ENCODE data around the gene MVB12B. TPM values are rescaled to one million over a fixed set of nuclear protein-coding genes. Genes with fewer than 3 reads are reported as not detected.

Gene MVB12B
- total RNA-seq, 2 donors from 2014 or later: 10.4 to 13.9 TPM

- no peak for ATAC-seq
These were observed 17.0 kb upstream of the MVB12B start for GRCh38 chr9:126309427-126310189.

GRCh38 chr9:126312584-126313551 lies 13.8 kb upstream of the MVB12B start:
- no peaks in the 10 kb centered on the region for H3K9me3 ChIP-seq (ENCODE audit: control insufficient read depth, low read length, poor library complexity, severe bottlenecking)
- Mint-ChIP-seq H3K36me3 (ENCODE audit: low read depth) (no peaks in the 10 kb centered on the region), H3K27ac (no peak overlapping the region), H3K4me1 (no peaks in the 10 kb centered on the region), H3K27me3 (peaks cover 11% of the 10 kb centered on the region), H3K4me3 (no peak overlapping the region)
- DNase-seq (no peak), ATAC-seq (no peak)

More at GRCh38 chr9:126309427-126310189, 17.0 kb upstream of the MVB12B start:
- no peak overlapping the region for H3K4me3 Mint-ChIP-seq
- no peak overlapping the region for H3K27ac Mint-ChIP-seq
- no peaks in the 10 kb centered on the region for H3K4me1 Mint-ChIP-seq
- H3K27me3 Mint-ChIP-seq: peaks cover 12% of the 10 kb centered on the region
- H3K9me3 ChIP-seq (ENCODE audit: control insufficient read depth, low read length, poor library complexity, severe bottlenecking): no peaks in the 10 kb centered on the region
- no peaks in the 10 kb centered on the region for H3K36me3 Mint-ChIP-seq (ENCODE audit: low read depth)
- no peak for DNase-seq

- DNase-seq: no peak
- no peaks in the 10 kb centered on the region for H3K36me3 Mint-ChIP-seq (ENCODE audit: low read depth)
- no peak overlapping the region for H3K4me3 Mint-ChIP-seq
- no peak overlapping the region for H3K27ac Mint-ChIP-seq
- H3K4me1 Mint-ChIP-seq: peaks cover 9% of the 10 kb centered on the region
- ATAC-seq: no peak
- peaks cover 11% of the 10 kb centered on the region for H3K27me3 Mint-ChIP-seq
- no peaks in the 10 kb centered on the region for H3K9me3 ChIP-seq (ENCODE audit: control insufficient read depth, low read length, poor library complexity, severe bottlenecking)
These were observed 10.5 kb upstream of the MVB12B start for GRCh38 chr9:126316085-126316655.

GRCh38 chr9:126317513-126317912 lies 9.1 kb upstream of the MVB12B start:
- ATAC-seq: peak; percentile 80
- Mint-ChIP-seq H3K4me3 (no peak overlapping the region), H3K4me1 (peaks cover 9% of the 10 kb centered on the region)

GRCh38 chr9:126318858-126319257 lies 7.8 kb upstream of the MVB12B start:
- H3K9me3 ChIP-seq (ENCODE audit: control insufficient read depth, low read length, poor library complexity, severe bottlenecking): no peaks in the 10 kb centered on the region
- no peak for ATAC-seq
- Mint-ChIP-seq H3K27me3 (peaks cover 11% of the 10 kb centered on the region), H3K36me3 (ENCODE audit: low read depth) (no peaks in the 10 kb centered on the region), H3K27ac (no peak overlapping the region), H3K4me3 (no peak overlapping the region), H3K4me1 (peaks cover 9% of the 10 kb centered on the region)
- no peak for DNase-seq

More at GRCh38 chr9:126317513-126317912, 9.1 kb upstream of the MVB12B start:
- Mint-ChIP-seq H3K36me3 (ENCODE audit: low read depth) (no peaks in the 10 kb centered on the region), H3K27me3 (peaks cover 11% of the 10 kb centered on the region), H3K27ac (peak overlapping the region; percentile 56)
- peak in 1 of 3 donors; percentile 16 for DNase-seq
- no peaks in the 10 kb centered on the region for H3K9me3 ChIP-seq (ENCODE audit: control insufficient read depth, low read length, poor library complexity, severe bottlenecking)

- Mint-ChIP-seq H3K27ac (no peak overlapping the region), H3K27me3 (peaks cover 7% of the 10 kb centered on the region)
- no peaks in the 10 kb centered on the region for H3K9me3 ChIP-seq (ENCODE audit: control insufficient read depth, low read length, poor library complexity, severe bottlenecking)
These were observed 7.0 kb upstream of the MVB12B start for GRCh38 chr9:126319671-126320070.

GRCh38 chr9:126320158-126320922 lies 6.3 kb upstream of the MVB12B start:
- DNase-seq: no peak

More at GRCh38 chr9:126319671-126320070, 7.0 kb upstream of the MVB12B start:
- Mint-ChIP-seq H3K36me3 (ENCODE audit: low read depth) (no peaks in the 10 kb centered on the region), H3K4me1 (peaks cover 9% of the 10 kb centered on the region), H3K4me3 (peak overlapping the region; percentile 53)
- no peak for DNase-seq
- no peak for ATAC-seq

GRCh38 chr9:126321742-126322141 lies 4.9 kb upstream of the MVB12B start:
- Mint-ChIP-seq H3K36me3 (ENCODE audit: low read depth) (no peaks in the 10 kb centered on the region), H3K27me3 (no peaks in the 10 kb centered on the region), H3K4me1 (peaks cover 11% of the 10 kb centered on the region), H3K27ac (no peak overlapping the region), H3K4me3 (no peak overlapping the region)
- no peaks in the 10 kb centered on the region for H3K9me3 ChIP-seq (ENCODE audit: control insufficient read depth, low read length, poor library complexity, severe bottlenecking)
- no peak for ATAC-seq
- DNase-seq: no peak

More at GRCh38 chr9:126320158-126320922, 6.3 kb upstream of the MVB12B start:
- H3K4me1 Mint-ChIP-seq: peaks cover 9% of the 10 kb centered on the region
- peak; percentile 80 for ATAC-seq
- no peaks in the 10 kb centered on the region for H3K36me3 Mint-ChIP-seq (ENCODE audit: low read depth)
- peak overlapping the region; percentile 53 for H3K4me3 Mint-ChIP-seq
- H3K27me3 Mint-ChIP-seq: peaks cover under 1% of the 10 kb centered on the region
- H3K27ac Mint-ChIP-seq: no peak overlapping the region
- H3K9me3 ChIP-seq (ENCODE audit: control insufficient read depth, low read length, poor library complexity, severe bottlenecking): no peaks in the 10 kb centered on the region

- Mint-ChIP-seq H3K36me3 (ENCODE audit: low read depth) (no peaks in the 10 kb centered on the region), H3K27ac (peak overlapping the region; percentile 82), H3K4me3 (peak overlapping the region; percentile 90), H3K4me1 (peaks cover 33% of the 10 kb centered on the region), H3K27me3 (no peaks in the 10 kb centered on the region)
- DNase-seq: no peak
- H3K9me3 ChIP-seq (ENCODE audit: control insufficient read depth, low read length, poor library complexity, severe bottlenecking): no peaks in the 10 kb centered on the region
- no peak for ATAC-seq
These were observed 808 bp upstream of the MVB12B start for GRCh38 chr9:126325821-126326220.

GRCh38 chr9:126327006-126327713 lies 531 bp downstream of the MVB12B start:
- DNase-seq (peak; percentile 8 to 28 (median 13)), ATAC-seq (peak; percentile 61)
- no peaks in the 10 kb centered on the region for H3K27me3 Mint-ChIP-seq
- H3K27ac Mint-ChIP-seq: peak overlapping the region; percentile 59
- H3K4me1 Mint-ChIP-seq: peaks cover 36% of the 10 kb centered on the region
- H3K36me3 Mint-ChIP-seq (ENCODE audit: low read depth): no peaks in the 10 kb centered on the region
- H3K4me3 Mint-ChIP-seq: peak overlapping the region; percentile 88
- no peaks in the 10 kb centered on the region for H3K9me3 ChIP-seq (ENCODE audit: control insufficient read depth, low read length, poor library complexity, severe bottlenecking)

GRCh38 chr9:126327714-126328185 lies 1.1 kb downstream of the MVB12B start:
- DNase-seq (no peak), ATAC-seq (no peak)
- Mint-ChIP-seq H3K36me3 (ENCODE audit: low read depth) (peaks cover under 1% of the 10 kb centered on the region), H3K4me3 (peak overlapping the region; percentile 88), H3K27me3 (no peaks in the 10 kb centered on the region), H3K4me1 (peaks cover 39% of the 10 kb centered on the region), H3K27ac (peak overlapping the region; percentile 59)
- H3K9me3 ChIP-seq (ENCODE audit: control insufficient read depth, low read length, poor library complexity, severe bottlenecking): no peaks in the 10 kb centered on the region

- peak overlapping the region; percentile 88 for H3K4me3 Mint-ChIP-seq
- DNase-seq: no peak
- no peaks in the 10 kb centered on the region for H3K27me3 Mint-ChIP-seq
- ATAC-seq: no peak
- peaks cover 40% of the 10 kb centered on the region for H3K4me1 Mint-ChIP-seq
- peak overlapping the region; percentile 86 for H3K27ac Mint-ChIP-seq
- H3K36me3 Mint-ChIP-seq (ENCODE audit: low read depth): peaks cover 2% of the 10 kb centered on the region
- H3K9me3 ChIP-seq (ENCODE audit: control insufficient read depth, low read length, poor library complexity, severe bottlenecking): no peaks in the 10 kb centered on the region
These were observed 1.8 kb downstream of the MVB12B start for GRCh38 chr9:126328407-126328806.

Data from T-helper 17 cell (primary cell).